Melanocyte of skin (primary cell): ENCODE data around the gene CLEC16A. TPM values are rescaled to one million over a fixed set of nuclear protein-coding genes. Genes with fewer than 3 reads are reported as not detected.

Experiments
- total RNA-seq, 2 donors: library from RNA; depleted of rRNA; stranded (reverse); fragments of >200 nt; gene quantifications; 2 replicates each; pipeline ENCODE4 v1.2.3, GENCODE V29; 2012

The CLEC16A gene, protein sequence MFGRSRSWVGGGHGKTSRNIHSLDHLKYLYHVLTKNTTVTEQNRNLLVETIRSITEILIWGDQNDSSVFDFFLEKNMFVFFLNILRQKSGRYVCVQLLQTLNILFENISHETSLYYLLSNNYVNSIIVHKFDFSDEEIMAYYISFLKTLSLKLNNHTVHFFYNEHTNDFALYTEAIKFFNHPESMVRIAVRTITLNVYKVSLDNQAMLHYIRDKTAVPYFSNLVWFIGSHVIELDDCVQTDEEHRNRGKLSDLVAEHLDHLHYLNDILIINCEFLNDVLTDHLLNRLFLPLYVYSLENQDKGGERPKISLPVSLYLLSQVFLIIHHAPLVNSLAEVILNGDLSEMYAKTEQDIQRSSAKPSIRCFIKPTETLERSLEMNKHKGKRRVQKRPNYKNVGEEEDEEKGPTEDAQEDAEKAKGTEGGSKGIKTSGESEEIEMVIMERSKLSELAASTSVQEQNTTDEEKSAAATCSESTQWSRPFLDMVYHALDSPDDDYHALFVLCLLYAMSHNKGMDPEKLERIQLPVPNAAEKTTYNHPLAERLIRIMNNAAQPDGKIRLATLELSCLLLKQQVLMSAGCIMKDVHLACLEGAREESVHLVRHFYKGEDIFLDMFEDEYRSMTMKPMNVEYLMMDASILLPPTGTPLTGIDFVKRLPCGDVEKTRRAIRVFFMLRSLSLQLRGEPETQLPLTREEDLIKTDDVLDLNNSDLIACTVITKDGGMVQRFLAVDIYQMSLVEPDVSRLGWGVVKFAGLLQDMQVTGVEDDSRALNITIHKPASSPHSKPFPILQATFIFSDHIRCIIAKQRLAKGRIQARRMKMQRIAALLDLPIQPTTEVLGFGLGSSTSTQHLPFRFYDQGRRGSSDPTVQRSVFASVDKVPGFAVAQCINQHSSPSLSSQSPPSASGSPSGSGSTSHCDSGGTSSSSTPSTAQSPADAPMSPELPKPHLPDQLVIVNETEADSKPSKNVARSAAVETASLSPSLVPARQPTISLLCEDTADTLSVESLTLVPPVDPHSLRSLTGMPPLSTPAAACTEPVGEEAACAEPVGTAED
- 10 to 100 TPM; 18.2 to 19.6 TPM for total RNA-seq

DNA sequence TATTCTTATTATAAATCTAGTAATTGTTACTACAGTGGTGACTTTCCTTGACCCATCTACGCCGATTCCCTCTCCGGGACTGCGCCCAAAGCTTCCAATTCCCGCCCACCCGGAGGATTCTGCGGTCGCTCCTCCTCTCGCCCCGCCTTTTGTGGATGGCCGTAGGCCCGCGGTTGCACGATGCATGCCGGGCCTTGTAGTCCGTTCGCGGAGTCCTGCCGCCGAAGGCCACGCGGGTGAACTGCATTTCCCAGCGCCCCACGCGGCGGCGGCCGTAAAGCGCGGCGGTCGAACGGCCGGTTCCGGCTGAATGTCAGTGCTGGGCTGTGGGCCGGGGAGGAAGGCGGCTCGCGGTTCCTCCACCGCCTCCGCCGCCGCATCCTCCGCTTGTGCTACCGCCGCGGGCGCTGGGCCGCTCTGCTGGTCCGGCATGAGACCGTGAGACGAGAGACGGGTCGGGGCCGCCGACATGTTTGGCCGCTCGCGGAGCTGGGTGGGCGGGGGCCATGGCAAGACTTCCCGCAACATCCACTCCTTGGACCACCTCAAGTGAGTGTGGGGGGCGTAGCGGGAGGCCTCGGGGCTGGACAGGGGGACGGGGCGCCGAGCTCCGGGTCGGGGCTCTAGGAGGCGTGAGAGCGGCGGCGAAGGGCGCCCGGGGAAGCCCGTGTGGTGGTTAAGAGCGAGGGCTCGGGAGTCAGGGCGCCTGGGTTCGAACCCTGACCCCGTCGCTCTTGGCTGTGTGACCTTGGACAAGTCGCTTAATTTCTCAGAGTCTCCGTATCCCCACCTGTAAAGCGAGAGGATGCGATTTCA lies at the start of gene CLEC16A:
TSS of gene CLEC16A (plus strand) at position 316 of the 816 bp plus-strand sequence. CDS start at position 470, 154 bp downstream.

DNA sequence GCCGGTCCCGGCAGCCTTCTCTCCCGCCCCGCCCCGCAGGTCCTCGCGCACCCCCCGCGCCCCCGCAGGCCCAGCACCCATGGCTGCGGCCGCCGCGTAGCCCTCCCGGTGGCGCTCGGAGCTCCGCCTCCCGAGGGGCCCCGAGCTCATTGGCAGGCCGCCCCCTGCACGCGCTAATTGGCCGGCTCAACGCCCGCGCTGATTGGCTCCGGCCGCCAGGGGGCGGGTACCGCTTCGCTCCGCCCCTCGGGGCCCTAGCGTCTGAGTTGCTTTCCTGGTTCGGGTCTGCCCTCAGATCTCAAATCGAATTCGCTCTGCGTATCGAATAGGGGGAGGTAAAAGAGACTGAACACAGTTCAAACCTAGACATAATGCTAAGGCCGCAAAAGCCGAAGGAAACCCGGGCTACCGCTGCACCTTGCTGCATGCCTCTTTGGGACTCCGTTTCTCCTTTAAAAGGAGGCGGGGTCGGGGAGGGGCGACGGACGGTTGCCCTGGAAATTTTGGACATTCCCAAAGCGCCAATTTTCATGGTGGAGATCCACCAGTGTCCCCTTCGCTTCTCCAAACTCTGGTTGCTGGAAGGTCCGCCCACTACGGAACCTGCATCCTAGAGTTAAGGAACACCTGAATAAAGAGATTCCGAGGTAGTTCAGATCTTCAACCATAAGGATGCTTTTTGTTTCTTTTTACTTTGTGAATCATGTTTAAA lies 1.9 kb upstream of the CLEC16A start, which contains the start of gene DEXI:
TSS of gene DEXI (minus strand) at position 117 of the 712 bp plus-strand sequence. CDS start 463 bp downstream, outside the sequence.

Other genes starting within 250 kb of the CLEC16A start
- gene TEKT5, start 249.6 kb upstream of the CLEC16A start, total RNA-seq = not detected
- gene NUBP1, start 200.7 kb upstream of the CLEC16A start, total RNA-seq = 10 to 100 TPM; 16.2 to 30.3 TPM
- gene TVP23A, start 125.8 kb upstream of the CLEC16A start, total RNA-seq = under 1 TPM in 1 of 2 donors, not detected in 1; under 0.01 TPM
- gene CIITA, start 67.4 kb upstream of the CLEC16A start, total RNA-seq = 10 to 100 TPM in 1 of 2 donors, 1 to 10 TPM in 1; 8.3 to 14.3 TPM
- 10 to 100 TPM; 58.6 to 64.4 TPM for gene DEXI, start 2.1 kb upstream of the CLEC16A start, total RNA-seq